Erythroblast (primary cell): ENCODE data around the gene ANO6.
"Not testable (repeated sequence)": the region's sequence is repeated elsewhere in the genome, so short reads cannot be mapped to it uniquely, and the experiment has no call there.

Experiments
- DNase-seq, 2 experiments: peaks; one replicate each; lab custom pipeline; 2025; lab: John Stamatoyannopoulos, UW
- GATA1 ChIP-seq: IDR thresholded peaks from 2 replicates; pipeline ENCODE4 v1.6.1; 2011; ENCODE audit warnings: low read depth, mild to moderate bottlenecking, control low read depth, low read length, moderate library complexity
- POLR2A ChIP-seq: IDR thresholded peaks from 2 replicates; pipeline ENCODE4 v1.6.1; 2011; ENCODE audit warnings: mild to moderate bottlenecking, low read length

The ANO6 gene

GRCh38 chr12:45215419-45216229 lies at the start of gene ANO6:
Gene ANO6, plus strand, starts transcription at chr12:45216095. Its CDS starts 227 bp downstream, at chr12:45216322.
- TF ChIP-seq POLR2A (peak; percentile 62), GATA1 (no peak)
- peak; percentile 69 to 76 for DNase-seq

- no peak for DNase-seq
- no peak for TF ChIP-seq GATA1
- no peak for TF ChIP-seq POLR2A
Observed at GRCh38 chr12:45168976-45169375, 46.9 kb upstream of the ANO6 start.

GRCh38 chr12:45170456-45171042 lies 45.3 kb upstream of the ANO6 start:
- TF ChIP-seq POLR2A, result no peak
- TF ChIP-seq GATA1, result no peak
- peak; percentile 70 to 83 for DNase-seq

- not testable (repeated sequence) for DNase-seq
Observed at GRCh38 chr12:45173293-45173692, 42.6 kb upstream of the ANO6 start.

- DNase-seq, result no peak
- no peak for TF ChIP-seq POLR2A
- no peak for TF ChIP-seq GATA1
Observed at GRCh38 chr12:45174595-45174994, 41.3 kb upstream of the ANO6 start.

GRCh38 chr12:45178771-45179170 lies 37.1 kb upstream of the ANO6 start:
- no peak for TF ChIP-seq POLR2A
- TF ChIP-seq GATA1, result no peak
- DNase-seq, result no peak

GRCh38 chr12:45182511-45182910 lies 33.4 kb upstream of the ANO6 start:
- no peak for DNase-seq
- no peak for TF ChIP-seq POLR2A

GRCh38 chr12:45183246-45183645 lies 32.6 kb upstream of the ANO6 start:
- TF ChIP-seq POLR2A, result no peak
- no peak for TF ChIP-seq GATA1
- DNase-seq, result no peak

- TF ChIP-seq POLR2A (no peak), GATA1 (no peak)
- peak in 1 of 2 experiments; percentile 2 for DNase-seq
Observed at GRCh38 chr12:45184147-45184963, 31.5 kb upstream of the ANO6 start.

- no peak for DNase-seq
- no peak for TF ChIP-seq POLR2A
- TF ChIP-seq GATA1, result no peak
Observed at GRCh38 chr12:45186762-45187161, 29.1 kb upstream of the ANO6 start.

- no peak for DNase-seq
Observed at GRCh38 chr12:45189766-45190403, 26.0 kb upstream of the ANO6 start.

GRCh38 chr12:45191239-45191638 lies 24.7 kb upstream of the ANO6 start:
- no peak for DNase-seq
- no peak for TF ChIP-seq GATA1
- no peak for TF ChIP-seq POLR2A

More at GRCh38 chr12:45189766-45190403, 26.0 kb upstream of the ANO6 start:
- TF ChIP-seq GATA1, result no peak
- TF ChIP-seq POLR2A, result no peak

- no peak for DNase-seq
- TF ChIP-seq GATA1 (no peak), POLR2A (no peak)
Observed at GRCh38 chr12:45192707-45193106, 23.2 kb upstream of the ANO6 start.
